GM23338 (cell line): ENCODE measurements around the gene FOCAD. TPM values are rescaled to one million over a fixed set of nuclear protein-coding genes. Genes with fewer than 3 reads are reported as not detected.

ENCODE experiments used
- ATAC-seq: fragments of 200-7000 bp; cut with Tn5 transposase; 3 replicates; pipeline ENCODE4 v1.9.1; 2020
- DNase-seq: peaks from one replicate; pipeline ENCODE4 v3.0.0-alpha.2; 2015; ENCODE audit warnings: low spot score
- H2AFZ ChIP-seq: fragments of 200-600 bp; sonication (generic); 2 replicates; pipeline ENCODE4 v1.8.0; 2016; ENCODE audit warnings: antibody characterized with exemption, mild to moderate bottlenecking, moderate library complexity
- H3F3A ChIP-seq: fragments of 200-600 bp; sonication (generic); replicated peaks from 2 replicates; pipeline ENCODE4 v1.8.0; 2017; ENCODE audit warnings: antibody characterized with exemption, mixed run types, low read depth
- H3K27ac ChIP-seq: fragments of 200-600 bp; sonication (generic); 2 replicates; pipeline ENCODE4 v1.6.1; 2016; ENCODE audit warnings: low read depth
- H3K27me3 ChIP-seq: fragments of 200-600 bp; sonication (generic); 2 replicates; pipeline ENCODE4 v1.8.0; 2016; ENCODE audit warnings: mild to moderate bottlenecking, mixed run types, moderate library complexity; ENCODE audit not compliant: insufficient read depth
- H3K36me3 ChIP-seq: fragments of 200-600 bp; sonication (generic); 2 replicates; pipeline ENCODE4 v1.8.0; 2016; ENCODE audit warnings: mild to moderate bottlenecking; ENCODE audit not compliant: insufficient read depth
- H3K4me1 ChIP-seq: fragments of 200-600 bp; sonication (generic); 2 replicates; pipeline ENCODE4 v1.8.0; 2016; ENCODE audit warnings: mild to moderate bottlenecking, moderate library complexity; ENCODE audit not compliant: insufficient read depth
- H3K4me2 ChIP-seq: fragments of 200-600 bp; sonication (generic); 2 replicates; pipeline ENCODE4 v1.7.1; 2017; ENCODE audit warnings: mixed run types
- H3K4me3 ChIP-seq: fragments of 200-600 bp; sonication (generic); 2 replicates; pipeline ENCODE4 v1.6.1; 2016; ENCODE audit warnings: mixed run types
- H3K79me2 ChIP-seq: fragments of 200-600 bp; sonication (generic); replicated peaks from 2 replicates; pipeline ENCODE4 v1.8.0; 2017; ENCODE audit warnings: mild to moderate bottlenecking; ENCODE audit not compliant: insufficient read depth
- H3K9me2 ChIP-seq: fragments of 200-600 bp; sonication (generic); 2 replicates; pipeline ENCODE4 v1.8.0; 2017; ENCODE audit not compliant: insufficient read depth
- H4K20me1 ChIP-seq: fragments of 200-600 bp; sonication (generic); replicated peaks from 2 replicates; pipeline ENCODE4 v1.8.0; 2017; ENCODE audit warnings: mild to moderate bottlenecking; ENCODE audit not compliant: insufficient read depth
- H3K27ac Mint-ChIP-seq: 2 replicates; pipeline ENCODE4 v1.8.0; 2020; ENCODE audit warnings: inconsistent platforms, mild to moderate bottlenecking, moderate library complexity, mixed read lengths
- H3K27me3 Mint-ChIP-seq: 3 replicates; pipeline ENCODE4 v1.8.0; 2022; ENCODE audit warnings: low read depth, mild to moderate bottlenecking, moderate library complexity, mixed read lengths, inconsistent platforms; ENCODE audit not compliant: insufficient read depth, poor library complexity
- H3K36me3 Mint-ChIP-seq: 3 replicates; pipeline ENCODE4 v1.8.0; 2021; ENCODE audit warnings: low read depth, mild to moderate bottlenecking, inconsistent platforms, moderate library complexity, mixed read lengths
- H3K4me1 Mint-ChIP-seq: 3 replicates; pipeline ENCODE4 v1.8.0; 2020; ENCODE audit warnings: mild to moderate bottlenecking, inconsistent platforms, mixed read lengths
- H3K4me3 Mint-ChIP-seq: 3 replicates; pipeline ENCODE4 v1.8.0; 2021; ENCODE audit warnings: moderate library complexity, mild to moderate bottlenecking, inconsistent platforms, mixed read lengths
- H3K9me3 Mint-ChIP-seq: 3 replicates; pipeline ENCODE4 v1.8.0; 2020; ENCODE audit warnings: moderate library complexity, mild to moderate bottlenecking, inconsistent platforms, mixed read lengths
- EZH2phosphoT487 ChIP-seq: fragments of 200-600 bp; sonication (generic); IDR thresholded peaks from one replicate; pipeline ENCODE4 v1.8.1; 2018; ENCODE audit warnings: antibody characterized with exemption; ENCODE audit not compliant: unreplicated experiment
- REST ChIP-seq: IDR thresholded peaks from one replicate; pipeline ENCODE4 v1.6.1; 2018; ENCODE audit warnings: antibody characterized with exemption; ENCODE audit not compliant: unreplicated experiment
- ZNF331 ChIP-seq: fragments of 250-450 bp; sonication (Bioruptor Pico); IDR thresholded peaks from 2 replicates; pipeline ENCODE4 v1.5.0; 2020; ENCODE audit warnings: low read depth, mild to moderate bottlenecking, moderate library complexity
- polyA plus RNA-seq: library from polyadenylated mRNA; unstranded; fragments of >200 nt; fragmentation: Nextera tagmentation; extraction: Ambion mirVana; gene quantifications from 2 replicates; pipeline ENCODE4 v1.2.1, GENCODE V29; 2016
- total RNA-seq: library from RNA; depleted of rRNA; stranded (reverse); fragments of >200 nt; shearing (Covaris generic); gene quantifications from 2 replicates; pipeline ENCODE4 v1.2.3, GENCODE V29; 2014
- TF ChIP-seq, protein P1 (sequence below), 2 experiments: fragments of 200-600 bp in 1 of 2; sonication (generic) in 1 of 2; conservative IDR thresholded peaks; 2 replicates each; pipeline versions ENCODE4 v1.5.1 to v1.6.1; 2016 to 2017; ENCODE audit warnings: antibody characterized with exemption in 2 of 2, low read depth in 2 of 2, mild to moderate bottlenecking in 2 of 2, moderate library complexity in 1 of 2
- TF ChIP-seq, protein P2 (sequence below): IDR thresholded peaks from 2 replicates; pipeline ENCODE4 v1.6.1; 2016; ENCODE audit warnings: antibody characterized with exemption

The FOCAD gene
- total and polyA plus RNA-seq, 2 experiments from 2014 or later = 13.7 to 66.5 TPM

- H3K27ac ChIP-seq = peak overlapping the region; percentile 77
Measured at GRCh38 chr9:20684875-20685696, 1.0 kb downstream of the FOCAD start.

GRCh38 chr9:20685769-20686168, 1.7 kb downstream of the FOCAD start:
- Mint-ChIP-seq H3K27ac (no peak overlapping the region), H3K9me3 (no peaks in the 10 kb centered on the region), H3K36me3 (no peaks in the 10 kb centered on the region), H3K4me1 (peaks cover 15% of the 10 kb centered on the region), H3K4me3 (no peak overlapping the region), H3K27me3 (no peaks in the 10 kb centered on the region)
- Histone ChIP-seq H3K79me2 (peaks cover 58% of the 10 kb centered on the region), H3K27ac (no peak overlapping the region), H3K9me2 (no peaks in the 10 kb centered on the region), H3K4me2 (peak overlapping the region; percentile 77; the same call in 1 of the 2 replicates), H2AFZ (no peak overlapping the region), H4K20me1 (peaks cover 10% of the 10 kb centered on the region; the same call in 1 of the 2 replicates), H3K36me3 (no peaks in the 10 kb centered on the region), H3F3A (peaks cover 3% of the 10 kb centered on the region; the same call in 1 of the 2 replicates), H3K27me3 (no peaks in the 10 kb centered on the region), H3K4me3 (no peak overlapping the region), H3K4me1 (peaks cover 16% of the 10 kb centered on the region)
- ATAC-seq (no peak), DNase-seq (no peak)
- TF ChIP-seq, protein P1, sequence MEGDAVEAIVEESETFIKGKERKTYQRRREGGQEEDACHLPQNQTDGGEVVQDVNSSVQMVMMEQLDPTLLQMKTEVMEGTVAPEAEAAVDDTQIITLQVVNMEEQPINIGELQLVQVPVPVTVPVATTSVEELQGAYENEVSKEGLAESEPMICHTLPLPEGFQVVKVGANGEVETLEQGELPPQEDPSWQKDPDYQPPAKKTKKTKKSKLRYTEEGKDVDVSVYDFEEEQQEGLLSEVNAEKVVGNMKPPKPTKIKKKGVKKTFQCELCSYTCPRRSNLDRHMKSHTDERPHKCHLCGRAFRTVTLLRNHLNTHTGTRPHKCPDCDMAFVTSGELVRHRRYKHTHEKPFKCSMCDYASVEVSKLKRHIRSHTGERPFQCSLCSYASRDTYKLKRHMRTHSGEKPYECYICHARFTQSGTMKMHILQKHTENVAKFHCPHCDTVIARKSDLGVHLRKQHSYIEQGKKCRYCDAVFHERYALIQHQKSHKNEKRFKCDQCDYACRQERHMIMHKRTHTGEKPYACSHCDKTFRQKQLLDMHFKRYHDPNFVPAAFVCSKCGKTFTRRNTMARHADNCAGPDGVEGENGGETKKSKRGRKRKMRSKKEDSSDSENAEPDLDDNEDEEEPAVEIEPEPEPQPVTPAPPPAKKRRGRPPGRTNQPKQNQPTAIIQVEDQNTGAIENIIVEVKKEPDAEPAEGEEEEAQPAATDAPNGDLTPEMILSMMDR (conservative IDR thresholded peaks at IDR 0.05; ENCODE audit: low read depth in 2 of 2) = no peak
- TF ChIP-seq ZNF331 (CRISPR knock-in tag) = no peak
- TF ChIP-seq, protein P2, sequence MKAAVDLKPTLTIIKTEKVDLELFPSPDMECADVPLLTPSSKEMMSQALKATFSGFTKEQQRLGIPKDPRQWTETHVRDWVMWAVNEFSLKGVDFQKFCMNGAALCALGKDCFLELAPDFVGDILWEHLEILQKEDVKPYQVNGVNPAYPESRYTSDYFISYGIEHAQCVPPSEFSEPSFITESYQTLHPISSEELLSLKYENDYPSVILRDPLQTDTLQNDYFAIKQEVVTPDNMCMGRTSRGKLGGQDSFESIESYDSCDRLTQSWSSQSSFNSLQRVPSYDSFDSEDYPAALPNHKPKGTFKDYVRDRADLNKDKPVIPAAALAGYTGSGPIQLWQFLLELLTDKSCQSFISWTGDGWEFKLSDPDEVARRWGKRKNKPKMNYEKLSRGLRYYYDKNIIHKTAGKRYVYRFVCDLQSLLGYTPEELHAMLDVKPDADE = no peak
- no peak for TF ChIP-seq EZH2phosphoT487

More at GRCh38 chr9:20684875-20685696, 1.0 kb downstream of the FOCAD start:
- peak overlapping the region; percentile 78 for H3K4me3 ChIP-seq
- peak overlapping the region; percentile 77 for H3K4me3 Mint-ChIP-seq
- H3K36me3 ChIP-seq = no peaks in the 10 kb centered on the region
- peak overlapping the region; percentile 80 for H3K27ac Mint-ChIP-seq
- H2AFZ ChIP-seq = peak overlapping the region; percentile 80
- H3K9me3 Mint-ChIP-seq = no peaks in the 10 kb centered on the region
- H3K27me3 Mint-ChIP-seq = no peaks in the 10 kb centered on the region
- peaks cover 11% of the 10 kb centered on the region; the same call in 1 of the 2 replicates for H4K20me1 ChIP-seq
- no peak for ATAC-seq
- no peaks in the 10 kb centered on the region for H3K36me3 Mint-ChIP-seq
- H3K4me1 Mint-ChIP-seq = peaks cover 15% of the 10 kb centered on the region
- H3K4me2 ChIP-seq = peak overlapping the region; percentile 77
- H3F3A ChIP-seq = peaks cover 3% of the 10 kb centered on the region; the same call in 1 of the 2 replicates
- H3K27me3 ChIP-seq = no peaks in the 10 kb centered on the region
- DNase-seq = no peak
- H3K4me1 ChIP-seq = peaks cover 12% of the 10 kb centered on the region
- TF ChIP-seq REST = no peak
- H3K79me2 ChIP-seq = peaks cover 51% of the 10 kb centered on the region
- no peaks in the 10 kb centered on the region for H3K9me2 ChIP-seq
